ENCODE results near the gene SELENON. TPM values are rescaled to one million over a fixed set of nuclear protein-coding genes. Genes with fewer than 3 reads are reported as not detected.

Gene SELENON
- total RNA-seq, 1 donor from 2014 or later: 95.9 TPM

DNA sequence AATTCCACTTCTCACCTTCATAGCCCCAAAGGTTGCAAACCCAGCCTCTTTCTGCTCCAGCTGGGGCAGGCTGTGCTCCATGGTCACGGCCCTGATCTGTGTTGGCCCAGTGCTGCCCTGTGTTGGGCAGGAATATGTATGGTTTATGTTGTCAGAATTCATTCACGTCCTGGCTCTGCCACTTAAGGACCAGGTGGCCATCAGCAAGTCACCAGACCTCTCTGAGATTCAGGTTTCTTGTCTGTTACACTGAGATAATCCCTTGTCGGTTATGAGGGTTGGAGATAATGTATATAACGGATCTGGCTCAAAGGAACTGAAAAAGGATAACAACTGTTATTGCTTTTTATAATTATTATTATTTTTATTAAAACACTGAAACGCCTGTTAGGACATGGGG lies 39.1 kb upstream of the SELENON start:
- intact Hi-C loops (cut with DNase I): no loop called here
- no peak for ATAC-seq
- Histone ChIP-seq H3K36me3 (no peaks in the 10 kb centered on the region), H3K27ac (no peak overlapping the region), H3K4me1 (no peaks in the 10 kb centered on the region), H3K27me3 (no peaks in the 10 kb centered on the region), H3K9me3 (no peaks in the 10 kb centered on the region), H3K4me3 (no peak overlapping the region)
- TF ChIP-seq, protein P1, sequence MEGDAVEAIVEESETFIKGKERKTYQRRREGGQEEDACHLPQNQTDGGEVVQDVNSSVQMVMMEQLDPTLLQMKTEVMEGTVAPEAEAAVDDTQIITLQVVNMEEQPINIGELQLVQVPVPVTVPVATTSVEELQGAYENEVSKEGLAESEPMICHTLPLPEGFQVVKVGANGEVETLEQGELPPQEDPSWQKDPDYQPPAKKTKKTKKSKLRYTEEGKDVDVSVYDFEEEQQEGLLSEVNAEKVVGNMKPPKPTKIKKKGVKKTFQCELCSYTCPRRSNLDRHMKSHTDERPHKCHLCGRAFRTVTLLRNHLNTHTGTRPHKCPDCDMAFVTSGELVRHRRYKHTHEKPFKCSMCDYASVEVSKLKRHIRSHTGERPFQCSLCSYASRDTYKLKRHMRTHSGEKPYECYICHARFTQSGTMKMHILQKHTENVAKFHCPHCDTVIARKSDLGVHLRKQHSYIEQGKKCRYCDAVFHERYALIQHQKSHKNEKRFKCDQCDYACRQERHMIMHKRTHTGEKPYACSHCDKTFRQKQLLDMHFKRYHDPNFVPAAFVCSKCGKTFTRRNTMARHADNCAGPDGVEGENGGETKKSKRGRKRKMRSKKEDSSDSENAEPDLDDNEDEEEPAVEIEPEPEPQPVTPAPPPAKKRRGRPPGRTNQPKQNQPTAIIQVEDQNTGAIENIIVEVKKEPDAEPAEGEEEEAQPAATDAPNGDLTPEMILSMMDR (IDR thresholded peaks at IDR 0.05): no peak
- no peak for DNase-seq

DNA sequence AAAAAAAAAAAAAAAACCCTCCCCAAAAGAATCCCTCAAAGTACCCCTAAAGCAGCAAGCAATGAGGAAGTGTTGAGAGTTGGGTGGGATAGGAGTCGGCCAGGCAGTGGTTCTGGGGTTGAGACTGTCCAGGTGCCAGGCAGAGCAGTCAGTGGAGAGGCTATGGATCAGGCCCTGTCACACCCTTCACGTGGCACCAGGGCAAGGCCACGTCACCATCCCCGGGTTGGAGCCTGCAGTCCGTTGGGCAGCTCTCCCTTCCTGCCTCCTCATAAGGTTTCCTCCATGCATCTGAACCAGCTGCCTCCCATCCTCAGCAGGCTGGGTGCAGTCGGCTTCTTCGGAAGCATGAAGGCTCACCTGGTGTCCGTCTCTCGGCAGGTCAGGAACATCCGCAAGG lies 36.5 kb upstream of the SELENON start:
- H3K27ac ChIP-seq: no peak overlapping the region
- DNase-seq (no peak), ATAC-seq (no peak)
- no peaks in the 10 kb centered on the region for H3K9me3 ChIP-seq
- H3K27me3 ChIP-seq: no peaks in the 10 kb centered on the region
- H3K36me3 ChIP-seq: no peaks in the 10 kb centered on the region
- H3K4me3 ChIP-seq: no peak overlapping the region
- TF ChIP-seq, protein P1 (IDR thresholded peaks at IDR 0.05): no peak
- H3K4me1 ChIP-seq: no peaks in the 10 kb centered on the region
- intact Hi-C loops (cut with DNase I): no loop called here

DNA sequence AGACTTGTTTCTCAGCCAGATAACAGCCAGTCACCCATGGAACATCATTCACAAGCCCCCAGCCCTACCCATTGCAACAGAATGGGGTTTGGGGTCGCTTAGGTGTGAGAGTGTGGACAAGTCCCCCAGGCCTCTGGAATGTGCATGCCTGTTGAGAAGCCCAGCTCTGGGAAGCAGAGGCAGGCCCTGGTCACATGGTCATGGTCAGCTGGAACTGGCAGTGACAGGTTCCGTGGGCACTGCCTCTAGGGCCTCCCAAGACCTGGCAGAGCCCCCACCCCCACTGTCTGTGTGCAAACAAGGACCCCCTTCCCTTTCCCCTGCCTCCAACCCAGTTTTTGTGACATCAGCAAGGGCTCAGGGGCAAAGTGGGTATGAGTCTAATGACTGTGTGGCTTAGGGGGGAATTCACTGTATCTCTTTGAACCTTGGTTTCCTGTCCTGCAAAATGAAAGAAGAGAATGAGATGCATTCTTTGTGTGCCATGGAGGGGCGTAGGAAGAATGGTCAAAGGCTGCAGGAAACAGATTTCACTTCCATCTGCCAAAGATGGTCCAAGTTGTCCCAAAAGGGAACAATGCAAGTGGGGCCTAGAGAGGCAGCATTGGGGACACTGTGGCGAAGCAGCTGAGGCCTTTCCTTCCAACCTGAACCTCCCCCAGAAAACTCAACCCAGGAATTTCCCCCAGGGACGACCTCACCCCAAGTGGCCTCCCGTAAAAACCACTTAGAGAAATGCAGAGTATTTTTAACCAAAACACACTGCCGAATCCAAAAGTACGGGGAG lies 34.7 kb upstream of the SELENON start:
- H3K27me3 ChIP-seq: no peaks in the 10 kb centered on the region
- peaks cover 2% of the 10 kb centered on the region for H3K4me1 ChIP-seq
- TF ChIP-seq, protein P1 (IDR thresholded peaks at IDR 0.05): no peak
- DNase-seq (no peak), ATAC-seq (no peak)
- intact Hi-C loops (cut with DNase I): no loop called here
- no peak overlapping the region for H3K4me3 ChIP-seq
- no peaks in the 10 kb centered on the region for H3K9me3 ChIP-seq
- H3K27ac ChIP-seq: no peak overlapping the region
- H3K36me3 ChIP-seq: no peaks in the 10 kb centered on the region

DNA sequence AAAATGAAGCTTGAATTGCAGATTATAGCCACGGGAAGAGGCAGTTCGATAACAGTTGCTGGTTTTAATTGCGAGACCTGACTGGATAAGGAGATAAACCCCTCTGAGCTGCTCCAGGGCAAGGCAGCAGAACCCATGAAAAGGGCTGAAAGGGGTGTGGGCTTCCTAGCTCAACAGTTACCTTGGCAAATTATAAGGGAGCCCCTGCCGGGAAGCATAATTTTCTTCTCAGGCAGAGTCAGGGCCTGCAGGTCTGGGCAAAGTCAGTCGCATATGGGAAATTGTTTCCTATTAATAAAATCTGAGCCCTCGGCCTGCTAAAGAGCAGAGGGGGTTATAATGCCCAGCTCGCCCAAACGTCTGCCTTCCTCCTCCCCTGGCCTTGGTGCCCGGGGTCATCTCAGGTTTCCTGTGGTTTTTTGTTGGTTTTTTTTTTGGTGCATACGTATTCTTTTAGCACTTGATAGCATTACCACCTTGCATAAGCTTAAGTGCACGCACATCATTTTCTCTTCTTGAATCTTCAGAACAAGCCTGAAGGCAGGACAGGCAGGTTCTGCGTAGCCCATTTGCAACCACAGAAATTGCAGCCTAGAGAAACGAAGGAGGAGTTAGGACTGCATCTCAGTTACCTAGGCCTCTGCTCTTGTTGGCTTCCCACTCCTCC lies 33.9 kb upstream of the SELENON start:
- no peak overlapping the region for H3K27ac ChIP-seq
- TF ChIP-seq, protein P1 (IDR thresholded peaks at IDR 0.05): no peak

DNA sequence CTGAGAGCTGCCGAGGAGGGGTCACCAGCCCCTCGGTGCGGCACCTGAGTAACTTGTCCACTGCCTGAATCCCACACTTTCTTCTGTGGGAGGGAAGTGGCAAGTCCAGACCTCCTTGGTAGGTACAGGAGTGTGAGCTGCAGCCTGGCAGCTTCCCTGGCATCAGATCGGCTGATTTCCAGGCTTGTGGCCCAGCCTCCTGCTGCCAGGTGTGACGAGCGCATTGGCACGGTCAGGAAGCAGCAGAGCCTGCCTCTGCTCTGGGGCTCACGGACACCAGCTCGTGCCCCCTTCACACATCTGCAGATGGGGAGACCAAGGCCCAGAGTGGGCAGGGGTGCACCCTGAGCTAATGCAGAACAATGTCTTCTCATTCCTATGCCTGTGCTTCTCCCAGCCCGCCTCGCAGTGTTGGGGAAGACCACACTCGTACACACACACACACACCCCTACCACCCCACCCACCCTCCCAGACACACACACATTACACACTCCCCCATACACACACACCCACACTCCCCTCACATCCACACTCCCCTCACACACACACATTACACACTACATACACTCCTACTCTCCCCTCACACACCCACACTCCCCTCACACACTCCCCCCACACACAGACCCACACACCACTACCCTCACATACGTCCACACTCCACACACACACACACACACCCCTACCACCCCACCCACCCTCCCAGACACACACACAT lies 33.1 kb upstream of the SELENON start:
- H3K4me1 ChIP-seq: peaks cover 15% of the 10 kb centered on the region
- H3K27ac ChIP-seq: no peak overlapping the region
- no peaks in the 10 kb centered on the region for H3K36me3 ChIP-seq
- intact Hi-C loops (cut with DNase I): no loop called here
- ATAC-seq: no peak
- no peak for DNase-seq
- no peak overlapping the region for H3K4me3 ChIP-seq
- H3K27me3 ChIP-seq: no peaks in the 10 kb centered on the region
- no peaks in the 10 kb centered on the region for H3K9me3 ChIP-seq
- TF ChIP-seq, protein P1 (IDR thresholded peaks at IDR 0.05): no peak

More for the DNA sequence above, 33.9 kb upstream of the SELENON start:
- Histone ChIP-seq H3K4me3 (no peak overlapping the region), H3K4me1 (peaks cover 9% of the 10 kb centered on the region), H3K36me3 (no peaks in the 10 kb centered on the region), H3K9me3 (no peaks in the 10 kb centered on the region), H3K27me3 (no peaks in the 10 kb centered on the region)
- intact Hi-C loops (cut with DNase I): no loop called here
- no peak for DNase-seq
- no peak for ATAC-seq
